Inferior parietal cortex (tissue), 1 donor: ENCODE measurements around the gene KAZN.

ENCODE experiments used
- DNase-seq: peaks from one replicate; pipeline ENCODE4 v3.0.0-alpha.2; 2016; ENCODE audit errors: extremely low spot score

KAZN gene

GRCh38 chr1:14853518-14853917 is 255.0 kb downstream of the KAZN start:
- DNase-seq = no peak

GRCh38 chr1:14855268-14855667 is 256.8 kb downstream of the KAZN start:
- no peak for DNase-seq

GRCh38 chr1:14855801-14856200 is 257.3 kb downstream of the KAZN start:
- no peak for DNase-seq

- no peak for DNase-seq
Measured at GRCh38 chr1:14857436-14858195, 259.1 kb downstream of the KAZN start.

- no peak for DNase-seq
Measured at GRCh38 chr1:14862114-14862771, 263.8 kb downstream of the KAZN start.

- DNase-seq = no peak
Measured at GRCh38 chr1:14865106-14865505, 266.6 kb downstream of the KAZN start.

GRCh38 chr1:14866911-14867612 is 268.6 kb downstream of the KAZN start:
- DNase-seq = no peak

GRCh38 chr1:14869187-14869586 is 270.7 kb downstream of the KAZN start:
- no peak for DNase-seq

GRCh38 chr1:14871218-14871970 is 272.9 kb downstream of the KAZN start:
- no peak for DNase-seq

- no peak for DNase-seq
Measured at GRCh38 chr1:14872762-14873161, 274.3 kb downstream of the KAZN start.

- DNase-seq = no peak
Measured at GRCh38 chr1:14873677-14874076, 275.2 kb downstream of the KAZN start.

- DNase-seq = no peak
Measured at GRCh38 chr1:14875524-14876509, 277.3 kb downstream of the KAZN start.

GRCh38 chr1:14876747-14877146 is 278.3 kb downstream of the KAZN start:
- DNase-seq = no peak

- no peak for DNase-seq
Measured at GRCh38 chr1:14877224-14877623, 278.7 kb downstream of the KAZN start.

- no peak for DNase-seq
Measured at GRCh38 chr1:14878124-14878523, 279.6 kb downstream of the KAZN start.

GRCh38 chr1:14878951-14879350 is 280.5 kb downstream of the KAZN start:
- DNase-seq = no peak

GRCh38 chr1:14880456-14881316 is 282.2 kb downstream of the KAZN start:
- DNase-seq = no peak

GRCh38 chr1:14881775-14882672 is 283.5 kb downstream of the KAZN start:
- DNase-seq = no peak
